ENCODE results near the gene HHIPL2.
"Not testable (repeated sequence)": the region's sequence is repeated elsewhere in the genome, so short reads cannot be mapped to it uniquely, and the experiment has no call there.

HHIPL2 gene

DNA sequence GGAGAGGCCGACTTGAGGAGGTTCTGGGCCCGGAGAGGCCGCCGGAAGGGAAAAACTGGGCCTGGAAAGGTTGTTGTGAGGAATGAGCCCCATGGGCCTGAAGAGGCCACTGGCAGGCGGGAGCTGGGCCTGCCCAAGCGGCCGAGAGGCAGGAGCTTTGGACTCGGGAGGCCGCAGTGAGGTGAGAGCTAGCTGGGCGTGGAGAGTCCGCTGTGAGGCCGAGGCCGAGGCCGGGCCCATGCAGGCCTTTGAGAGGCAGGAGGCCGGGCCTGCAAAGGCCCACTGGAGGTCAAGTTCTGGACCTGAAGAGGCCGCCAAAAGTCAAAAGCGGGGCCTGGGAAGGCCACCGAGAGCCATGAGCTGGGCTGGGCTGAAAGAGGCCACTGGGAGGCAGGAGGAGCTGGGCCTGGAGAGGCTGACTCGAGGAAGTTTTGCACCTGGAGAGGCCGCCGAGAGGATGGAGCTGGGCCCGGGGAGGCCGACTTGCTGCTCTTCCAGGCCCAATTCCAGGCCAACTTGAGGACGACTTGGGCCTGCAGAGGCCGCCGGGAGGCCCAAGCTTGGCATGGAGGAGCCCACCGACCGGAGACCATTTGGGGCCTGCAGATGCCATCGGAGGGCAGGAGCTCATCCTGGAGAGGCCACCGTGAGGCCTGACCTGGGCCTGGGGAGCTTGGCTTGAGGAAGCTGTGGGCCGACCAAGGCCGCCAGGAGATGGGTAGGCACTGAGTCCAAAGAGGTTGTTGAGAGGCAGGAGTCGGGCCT lies 74.9 kb downstream of the HHIPL2 start:
- H3K4me2 ChIP-seq; H3K4me3 ChIP-seq (IDR thresholded peaks at IDR 0.05; ENCODE audit: insufficient read depth, low read depth, low read length); H3K9ac ChIP-seq; H2AFZ ChIP-seq (ENCODE audit: low read depth); H3K27ac ChIP-seq; H3K27me3 ChIP-seq (ENCODE audit: insufficient read depth, low read depth); H3K36me3 ChIP-seq (ENCODE audit: insufficient read depth); H3K4me1 ChIP-seq (ENCODE audit: low read depth, poor library complexity, severe bottlenecking); H3K79me2 ChIP-seq (ENCODE audit: insufficient read depth, low read depth); H4K20me1 ChIP-seq (ENCODE audit: insufficient read depth): not testable (repeated sequence)
